ENCODE data around the gene PCYT1B. TPM values are rescaled to one million over a fixed set of nuclear protein-coding genes. Genes with fewer than 3 reads are reported as not detected.

PCYT1B gene
- total RNA-seq, result 1 to 10 TPM in 1 of 4 donors, under 1 TPM in 3; 0.36 to 1.1 (median 0.55) TPM

GRCh38 chrX:24647257-24648058 lies at the start of gene PCYT1B:
Gene PCYT1B (minus strand): TSS chrX:24647347. CDS start chrX:24647105, 242 bp downstream.
- no peaks in the 10 kb centered on the region for H3K36me3 ChIP-seq
- no peaks in the 10 kb centered on the region for H3K27me3 ChIP-seq
- H3K9me3 ChIP-seq, result no peaks in the 10 kb centered on the region
- peak; percentile 65 to 81 for DNase-seq (ENCODE audit: low spot score in 2 of 2)
- WGBS, result 30% methylated on average over 22 of the region's 24 CpGs
- TF ChIP-seq POLR2A (IDR thresholded peaks at IDR 0.05), result no peak
- no peak for TF ChIP-seq EP300 (IDR thresholded peaks at IDR 0.05)
- TF ChIP-seq CTCF (IDR thresholded peaks at IDR 0.05), result no peak
- no peak for TF ChIP-seq POLR2AphosphoS5 (IDR thresholded peaks at IDR 0.05)
- H3K4me1 ChIP-seq, result peaks cover 12% of the 10 kb centered on the region
- H3K4me3 ChIP-seq, result peak within 1 kb of the TSS; percentile 29
- no peak within 1 kb of the TSS for H3K27ac ChIP-seq

- DNase-seq (ENCODE audit: low spot score in 2 of 2), result no peak
- Histone ChIP-seq H3K27me3 (no peaks in the 10 kb centered on the region), H3K36me3 (peaks cover 8% of the 10 kb centered on the region), H3K4me1 (peaks cover 6% of the 10 kb centered on the region), H3K27ac (no peak overlapping the region), H3K4me3 (no peak overlapping the region), H3K9me3 (no peaks in the 10 kb centered on the region)
- 55% methylated on average over 6 of the region's 6 CpGs for WGBS
- TF ChIP-seq POLR2A (IDR thresholded peaks at IDR 0.05), result no peak
- no peak for TF ChIP-seq CTCF (IDR thresholded peaks at IDR 0.05)
- no peak for TF ChIP-seq EP300 (IDR thresholded peaks at IDR 0.05)
- TF ChIP-seq POLR2AphosphoS5 (IDR thresholded peaks at IDR 0.05), result no peak
These were observed 49.1 kb upstream of the PCYT1B start for GRCh38 chrX:24696294-24696693.

GRCh38 chrX:24694825-24695224 lies 47.7 kb upstream of the PCYT1B start:
- TF ChIP-seq CTCF (IDR thresholded peaks at IDR 0.05), result no peak
- TF ChIP-seq POLR2A (IDR thresholded peaks at IDR 0.05), result no peak
- TF ChIP-seq POLR2AphosphoS5 (IDR thresholded peaks at IDR 0.05), result no peak
- no peak for TF ChIP-seq EP300 (IDR thresholded peaks at IDR 0.05)
- Histone ChIP-seq H3K4me1 (peaks cover 6% of the 10 kb centered on the region), H3K27me3 (no peaks in the 10 kb centered on the region), H3K9me3 (no peaks in the 10 kb centered on the region), H3K36me3 (peaks cover under 1% of the 10 kb centered on the region), H3K4me3 (peak overlapping the region; percentile 66), H3K27ac (no peak overlapping the region)
- no peak for DNase-seq (ENCODE audit: low spot score in 2 of 2)
- 52% methylated on average over 6 of the region's 6 CpGs for WGBS

- peak within 1 kb of the TSS; percentile 66 for H3K4me3 ChIP-seq
- 44% methylated on average over 70 of the region's 70 CpGs for WGBS
- TF ChIP-seq CTCF (IDR thresholded peaks at IDR 0.05) (no peak), POLR2AphosphoS5 (IDR thresholded peaks at IDR 0.05) (no peak), POLR2A (IDR thresholded peaks at IDR 0.05) (no peak), EP300 (IDR thresholded peaks at IDR 0.05) (no peak)
- no peaks in the 10 kb centered on the region for H3K9me3 ChIP-seq
- H3K27me3 ChIP-seq, result no peaks in the 10 kb centered on the region
- peak; percentile 91 to 94 for DNase-seq (ENCODE audit: low spot score in 2 of 2)
- no peaks in the 10 kb centered on the region for H3K36me3 ChIP-seq
- H3K4me1 ChIP-seq, result peaks cover 6% of the 10 kb centered on the region
- peak within 1 kb of the TSS; percentile 84 for H3K27ac ChIP-seq
These were observed 46.5 kb upstream of the PCYT1B start, which contains the start of gene POLA1 for GRCh38 chrX:24693453-24694202. Gene POLA1 (plus strand): TSS chrX:24693918. CDS start chrX:24693962, 44 bp downstream.

- no peaks in the 10 kb centered on the region for H3K9me3 ChIP-seq
- peaks cover 6% of the 10 kb centered on the region for H3K4me1 ChIP-seq
- no peak overlapping the region for H3K4me3 ChIP-seq
- no peak overlapping the region for H3K27ac ChIP-seq
- DNase-seq (ENCODE audit: low spot score in 2 of 2), result no peak
- H3K36me3 ChIP-seq, result no peaks in the 10 kb centered on the region
- TF ChIP-seq POLR2AphosphoS5 (IDR thresholded peaks at IDR 0.05), result no peak
- no peak for TF ChIP-seq EP300 (IDR thresholded peaks at IDR 0.05)
- TF ChIP-seq POLR2A (IDR thresholded peaks at IDR 0.05), result no peak
- no peak for TF ChIP-seq CTCF (IDR thresholded peaks at IDR 0.05)
- no peaks in the 10 kb centered on the region for H3K27me3 ChIP-seq
- WGBS, result 72% methylated on average over 4 of the region's 4 CpGs
These were observed 45.2 kb upstream of the PCYT1B start for GRCh38 chrX:24692305-24692704.
